Stimulated activated CD8-positive, alpha-beta memory T cell treated with anti-CD3 and anti-CD28 coated beads, Interleukin-2, amount 100 ng/mL, for 48 hours (primary cell): ENCODE data around the gene TTF2.

Source experiments
- DNase-seq, 2 donors: peaks; one replicate each; pipeline ENCODE4 v3.0.0-alpha.2; 2020; ENCODE audit warnings: low read depth in 2 of 2

TTF2 gene

GRCh38 chr1:117045644-117046043 lies 14.5 kb upstream of the TTF2 start:
- no peak for DNase-seq

GRCh38 chr1:117046781-117047180 lies 13.3 kb upstream of the TTF2 start:
- no peak for DNase-seq

- DNase-seq: no peak
These were observed 12.9 kb upstream of the TTF2 start for GRCh38 chr1:117047271-117047670.

GRCh38 chr1:117049857-117050256 lies 10.3 kb upstream of the TTF2 start:
- no peak for DNase-seq

DNA sequence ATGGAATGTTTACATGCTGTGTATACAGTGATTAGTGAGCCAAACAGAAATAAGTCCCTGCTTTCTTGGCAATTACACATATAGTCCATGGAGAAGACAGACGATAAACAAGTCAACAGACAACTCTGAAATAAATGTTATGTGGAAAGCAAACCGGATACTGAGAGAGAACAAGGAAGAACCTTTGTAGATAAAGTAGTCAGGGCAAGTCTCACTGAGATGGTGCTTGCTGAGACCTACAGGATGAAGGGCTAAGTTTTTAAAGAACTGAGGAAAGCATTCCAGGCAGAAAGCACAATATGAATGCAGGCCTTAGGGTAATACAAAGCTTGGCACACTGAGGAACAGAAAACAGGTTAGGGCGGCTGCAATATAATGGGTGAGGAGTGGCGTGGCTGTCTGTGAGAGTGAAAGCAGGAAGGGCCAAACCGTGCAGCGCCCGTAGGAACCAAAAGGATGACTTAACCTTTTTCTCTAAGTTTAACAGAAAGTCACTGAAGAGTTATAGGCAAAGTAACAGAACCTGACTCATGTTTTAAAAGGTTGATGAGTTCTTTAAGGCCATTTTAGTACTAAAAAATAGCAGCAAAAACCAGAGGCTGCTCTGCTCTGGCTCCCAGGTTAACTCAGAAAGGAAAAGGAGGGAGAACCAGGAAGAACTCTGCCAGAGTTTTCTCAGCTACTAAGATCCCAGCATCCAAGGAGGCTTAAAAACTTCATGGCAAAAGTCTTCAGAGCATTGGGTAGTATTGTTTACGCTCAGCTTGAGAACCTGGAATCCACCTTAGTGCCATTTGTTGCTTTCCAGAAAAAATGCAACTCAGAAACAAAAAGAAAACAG lies 8.7 kb upstream of the TTF2 start:
- peak in 1 of 2 donors; percentile 14 for DNase-seq

GRCh38 chr1:117054068-117054467 lies 6.1 kb upstream of the TTF2 start:
- no peak for DNase-seq

GRCh38 chr1:117058810-117059209 lies 1.3 kb upstream of the TTF2 start:
- DNase-seq: no peak

DNA sequence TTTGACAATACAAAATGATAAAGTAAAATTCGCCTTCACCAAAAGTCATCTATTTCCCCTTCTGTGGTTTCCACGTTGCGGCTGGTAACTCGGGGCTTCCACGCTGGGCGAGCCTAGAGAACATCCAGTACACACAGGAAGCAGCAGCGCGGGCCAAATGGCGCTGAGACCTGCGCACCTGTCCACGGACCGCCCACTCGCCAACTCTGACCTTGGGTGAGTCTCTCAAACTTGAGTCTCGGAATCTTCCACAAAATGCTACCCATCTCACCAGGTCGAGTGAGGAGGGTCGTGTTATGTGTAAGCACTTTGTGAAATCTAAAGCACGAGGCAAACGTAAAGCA lies 820 bp upstream of the TTF2 start:
- peak; percentile 61 to 62 for DNase-seq

DNA sequence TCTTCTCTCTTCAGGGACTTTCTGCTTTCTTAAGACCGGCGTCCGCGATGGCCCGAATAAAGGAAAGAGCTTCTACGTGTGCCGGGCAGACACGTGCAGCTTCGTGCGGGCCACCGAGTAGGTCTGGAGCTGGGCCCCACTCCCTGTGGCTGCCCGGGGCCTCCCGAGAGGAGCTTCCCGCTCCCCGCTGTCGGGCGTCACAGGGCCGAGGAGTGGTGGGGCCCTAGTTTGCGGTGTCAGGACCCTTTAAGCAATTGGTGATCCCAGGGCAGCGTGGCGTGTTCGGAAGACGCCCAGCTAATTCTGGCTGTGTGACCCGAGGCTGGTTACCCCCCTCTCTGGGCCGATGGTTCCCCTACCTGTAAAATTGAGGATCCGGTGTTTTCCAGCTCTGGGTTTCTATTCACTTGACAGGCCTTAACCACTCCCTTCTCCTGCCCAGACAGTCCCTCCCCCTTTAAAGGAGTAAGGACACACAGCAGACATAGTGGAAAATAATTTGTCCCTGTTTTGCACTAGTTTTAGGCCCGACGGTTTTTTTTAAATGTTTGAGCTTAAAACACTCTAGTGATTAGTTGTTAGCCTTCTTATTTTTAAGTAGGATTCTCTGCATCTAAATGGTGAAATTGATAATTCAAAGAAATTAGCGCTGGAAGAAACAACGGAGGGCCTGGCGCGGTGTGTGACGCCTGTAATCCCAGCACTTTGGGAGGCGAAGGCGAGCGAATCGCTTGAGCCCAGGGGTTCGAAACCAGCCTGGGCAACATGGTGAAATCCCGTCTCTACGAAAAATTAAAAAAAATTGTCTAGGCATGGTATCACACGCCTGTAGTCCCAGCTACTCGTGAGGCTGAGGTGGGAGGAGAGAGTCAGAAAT lies 553 bp downstream of the TTF2 start:
- peak in 1 of 2 donors; percentile 19 for DNase-seq

DNA sequence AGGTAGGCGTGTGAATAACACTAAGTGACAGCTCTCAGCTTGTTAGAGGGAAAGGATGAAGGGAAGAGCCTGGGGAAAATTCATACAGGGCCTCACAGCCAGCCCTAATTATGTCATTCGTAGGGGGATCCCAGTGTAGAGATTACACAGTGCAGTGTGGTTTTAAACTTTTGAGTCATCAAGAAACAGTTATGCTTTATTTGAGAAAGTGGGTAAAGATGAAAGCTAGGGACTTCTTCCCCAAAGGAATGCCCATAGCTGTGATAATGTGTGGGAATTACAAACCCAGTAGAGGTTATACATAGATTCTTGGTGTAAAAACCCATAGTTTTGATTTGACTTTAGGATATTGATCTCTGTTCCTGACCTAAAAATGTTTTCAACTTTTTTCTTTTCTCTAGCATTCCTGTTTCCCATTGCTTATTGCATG lies 1.9 kb downstream of the TTF2 start:
- no peak for DNase-seq

- no peak for DNase-seq
These were observed 6.2 kb downstream of the TTF2 start for GRCh38 chr1:117066367-117066766.

DNA sequence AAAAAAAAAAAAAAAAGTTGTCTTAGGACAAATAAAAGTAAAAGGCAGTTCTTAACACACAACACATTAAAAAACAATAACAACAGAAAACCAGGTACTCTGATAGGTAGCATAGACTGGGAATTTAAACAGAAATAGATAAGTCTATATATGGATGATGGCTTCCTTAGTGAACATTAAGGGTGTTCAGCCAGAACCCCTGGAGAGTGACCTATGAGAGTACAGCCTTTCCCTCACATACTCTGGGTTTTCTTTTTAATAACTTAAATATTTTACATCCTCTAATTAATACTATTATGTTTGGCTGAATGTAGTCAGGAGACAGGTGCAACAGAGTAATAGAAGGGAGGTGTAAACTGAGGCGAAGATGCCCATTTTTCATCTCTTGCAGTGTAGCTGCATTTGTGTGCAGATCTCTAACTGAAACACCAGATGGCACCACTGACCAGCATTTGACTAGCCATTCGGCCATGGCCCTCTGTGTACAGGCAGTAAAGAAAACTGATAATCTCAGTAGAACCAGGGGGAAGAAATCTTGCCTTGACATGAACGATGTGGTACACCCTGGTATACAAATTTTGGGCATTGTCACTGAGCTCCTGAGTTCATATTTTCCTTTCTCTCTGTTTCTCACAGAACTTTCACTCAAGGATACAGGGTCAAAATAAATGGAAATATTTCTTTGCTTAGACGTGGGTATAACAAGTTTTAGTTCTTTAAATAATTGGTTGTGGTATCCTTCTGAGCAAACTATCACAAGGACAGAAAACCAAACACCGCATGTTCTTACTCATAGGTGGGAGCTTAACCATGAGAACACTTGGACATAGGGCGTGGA lies 7.6 kb downstream of the TTF2 start:
- DNase-seq: no peak

GRCh38 chr1:117068580-117068979 lies 8.5 kb downstream of the TTF2 start:
- DNase-seq: no peak

DNA sequence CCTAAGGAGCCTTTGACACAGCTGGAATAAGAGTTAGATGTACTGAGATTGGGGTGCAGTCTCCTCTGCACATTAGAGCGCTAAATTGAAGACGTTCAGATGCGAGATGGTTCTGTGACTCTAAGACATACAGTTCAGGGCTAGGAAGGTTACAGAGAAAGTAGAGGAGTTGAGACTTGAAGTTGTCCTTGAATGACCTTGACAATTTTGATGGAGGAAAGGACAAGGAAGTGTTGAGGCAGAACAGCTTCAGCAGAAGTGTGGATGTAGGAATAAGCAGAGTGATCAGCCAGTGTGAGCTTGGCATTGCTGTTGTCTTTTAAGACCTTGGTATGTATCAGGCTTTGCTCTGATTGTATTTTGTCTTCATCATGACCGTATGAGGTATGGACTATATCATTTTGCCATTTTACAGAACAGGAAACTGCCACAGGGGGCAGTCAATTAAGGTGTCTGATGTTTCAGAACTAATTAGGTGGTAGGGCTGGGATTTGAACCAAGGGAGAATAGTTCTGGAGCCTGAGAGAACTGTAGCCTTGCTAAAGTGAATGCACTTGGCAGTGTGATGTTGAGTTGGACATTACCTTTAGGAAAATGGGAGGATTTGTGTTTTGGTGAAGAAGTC lies 9.2 kb downstream of the TTF2 start:
- DNase-seq: no peak

- DNase-seq: no peak
These were observed 10.0 kb downstream of the TTF2 start for GRCh38 chr1:117070124-117070523.

DNA sequence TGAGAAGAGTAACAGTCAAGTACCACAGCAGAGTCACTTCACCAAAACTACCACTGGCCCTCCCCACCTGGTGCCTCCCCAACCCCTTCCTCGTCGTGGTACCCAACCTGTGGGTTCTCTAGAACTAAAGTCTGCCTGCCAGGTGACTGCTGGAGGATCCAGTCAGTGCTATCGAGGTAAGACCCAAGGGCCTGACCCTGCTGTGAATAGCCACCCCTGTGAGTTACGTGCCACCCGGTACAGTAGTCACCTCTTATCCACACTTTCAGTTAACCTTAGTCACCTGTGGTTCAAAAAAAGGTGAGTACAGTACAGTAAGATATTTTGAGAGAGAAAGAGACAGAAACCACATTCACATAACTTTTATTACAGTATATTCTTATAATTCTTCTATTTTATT lies 16.5 kb downstream of the TTF2 start:
- no peak for DNase-seq

- peak in 1 of 2 donors; percentile 46 for DNase-seq
These were observed 17.1 kb downstream of the TTF2 start for GRCh38 chr1:117077267-117077666.

- DNase-seq: no peak
These were observed 19.6 kb downstream of the TTF2 start for GRCh38 chr1:117079737-117080136.

- no peak for DNase-seq
These were observed 24.1 kb downstream of the TTF2 start for GRCh38 chr1:117084231-117084630.

DNA sequence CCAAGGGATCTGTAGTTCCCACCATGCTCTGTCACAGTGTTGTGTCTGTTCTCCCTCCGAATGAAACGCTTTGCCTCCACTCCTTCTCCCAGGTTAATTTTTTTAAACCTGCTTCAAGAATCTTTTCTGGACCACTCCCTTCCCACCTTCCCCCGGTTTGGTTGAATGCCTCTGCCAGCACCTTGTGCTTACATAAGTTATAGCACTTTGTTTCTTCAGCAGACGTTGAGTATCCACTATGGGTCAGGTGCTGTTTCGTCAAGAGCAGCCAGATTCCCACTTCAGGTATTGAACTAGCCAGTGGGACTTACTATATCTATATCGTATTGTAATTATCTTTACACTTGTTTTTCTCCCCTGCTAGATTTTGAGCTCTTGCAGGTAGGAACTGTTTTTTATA lies 27.6 kb downstream of the TTF2 start:
- DNase-seq: no peak

DNA sequence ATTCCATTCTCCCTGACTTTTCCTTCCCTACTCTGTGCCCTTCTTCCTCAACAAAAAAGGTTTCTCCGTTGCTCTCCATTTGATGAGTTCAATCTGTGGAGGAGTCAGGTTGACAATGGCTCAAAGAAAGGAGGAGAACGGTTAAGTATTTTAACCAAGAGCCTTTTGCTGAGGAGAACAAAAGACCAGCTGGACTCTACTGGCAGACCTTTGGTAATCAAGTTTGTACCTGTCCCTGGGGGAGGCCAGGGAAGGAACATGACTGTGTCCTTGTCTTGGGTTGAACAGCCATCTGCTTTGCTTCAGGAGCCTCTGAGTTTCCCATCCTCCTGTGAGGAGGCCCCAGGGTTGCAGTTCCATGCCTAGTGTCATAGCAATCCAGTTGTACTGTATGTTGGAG lies 29.9 kb downstream of the TTF2 start:
- no peak for DNase-seq

- DNase-seq: no peak
These were observed 32.5 kb downstream of the TTF2 start for GRCh38 chr1:117092594-117092993.
